Adipocyte (in vitro differentiated cells): Measurements from ENCODE around the gene DNAJC3.
"Not testable (repeated sequence)": the region's sequence is repeated elsewhere in the genome, so short reads cannot be mapped to it uniquely, and the experiment has no call there.

Experiments
- DNase-seq: peaks from one replicate; pipeline ENCODE4 v3.0.0-alpha.2; 2015; ENCODE audit warnings: low read depth
- H3K27me3 ChIP-seq: replicated peaks from 2 replicates; pipeline ENCODE4 v1.7.0; 2013; ENCODE audit warnings: mild to moderate bottlenecking, low read length, moderate library complexity; ENCODE audit not compliant: control insufficient read depth, insufficient read depth
- H3K36me3 ChIP-seq: 2 replicates; pipeline ENCODE4 v1.7.0; 2013; ENCODE audit warnings: low read length, mild to moderate bottlenecking, moderate library complexity; ENCODE audit not compliant: control insufficient read depth, insufficient read depth, severe bottlenecking
- H3K4me1 ChIP-seq: 2 replicates; pipeline ENCODE4 v1.7.0; 2013; ENCODE audit warnings: mild to moderate bottlenecking, low read length, moderate library complexity; ENCODE audit not compliant: control insufficient read depth, insufficient read depth
- H3K4me3 ChIP-seq: 2 replicates; pipeline ENCODE4 v1.7.0; 2013; ENCODE audit warnings: mild to moderate bottlenecking, low read length, moderate library complexity
- H3K9ac ChIP-seq: 2 replicates; pipeline ENCODE4 v1.7.0; 2013; ENCODE audit warnings: mild to moderate bottlenecking, low read length, moderate library complexity
- H3K9me3 ChIP-seq: 2 replicates; pipeline ENCODE4 v1.7.0; 2013; ENCODE audit warnings: mild to moderate bottlenecking, low read length, moderate library complexity; ENCODE audit not compliant: control insufficient read depth

Gene DNAJC3

GRCh38 chr13:95644601-95645052 is 32.3 kb upstream of the DNAJC3 start, which contains the start of gene DZIP1:
Gene DZIP1, minus strand, starts transcription at chr13:95644706. Its CDS starts 2,677 bp downstream, at chr13:95642029.
- Histone ChIP-seq H3K4me1 (peaks cover 18% of the 10 kb centered on the region), H3K27me3 (no peaks in the 10 kb centered on the region), H3K9ac (peak within 1 kb of the TSS; percentile 83), H3K4me3 (peak within 1 kb of the TSS; percentile 82), H3K36me3 (no peaks in the 10 kb centered on the region), H3K9me3 (no peaks in the 10 kb centered on the region)
- peak; percentile 96 for DNase-seq

GRCh38 chr13:95647321-95647720 is 29.6 kb upstream of the DNAJC3 start:
- no peak overlapping the region for H3K4me3 ChIP-seq
- no peaks in the 10 kb centered on the region for H3K9me3 ChIP-seq
- no peak for DNase-seq
- H3K36me3 ChIP-seq = no peaks in the 10 kb centered on the region
- H3K27me3 ChIP-seq = no peaks in the 10 kb centered on the region
- H3K9ac ChIP-seq = no peak overlapping the region
- peaks cover 14% of the 10 kb centered on the region for H3K4me1 ChIP-seq

GRCh38 chr13:95650696-95651095 is 26.2 kb upstream of the DNAJC3 start:
- DNase-seq = no peak
- Histone ChIP-seq H3K4me1 (no peaks in the 10 kb centered on the region), H3K36me3 (no peaks in the 10 kb centered on the region), H3K9me3 (no peaks in the 10 kb centered on the region), H3K9ac (no peak overlapping the region), H3K4me3 (no peak overlapping the region), H3K27me3 (no peaks in the 10 kb centered on the region)

GRCh38 chr13:95652244-95652764 is 24.6 kb upstream of the DNAJC3 start:
- H3K36me3 ChIP-seq = no peaks in the 10 kb centered on the region
- no peak overlapping the region for H3K9ac ChIP-seq
- no peaks in the 10 kb centered on the region for H3K9me3 ChIP-seq
- no peaks in the 10 kb centered on the region for H3K27me3 ChIP-seq
- H3K4me1 ChIP-seq = no peaks in the 10 kb centered on the region
- H3K4me3 ChIP-seq = no peak overlapping the region
- no peak for DNase-seq

GRCh38 chr13:95652821-95653220 is 24.1 kb upstream of the DNAJC3 start:
- Histone ChIP-seq H3K9ac (no peak overlapping the region), H3K27me3 (no peaks in the 10 kb centered on the region), H3K4me1 (no peaks in the 10 kb centered on the region), H3K4me3 (no peak overlapping the region), H3K9me3 (no peaks in the 10 kb centered on the region), H3K36me3 (no peaks in the 10 kb centered on the region)
- no peak for DNase-seq

GRCh38 chr13:95656386-95657015 is 20.4 kb upstream of the DNAJC3 start:
- no peak overlapping the region for H3K4me3 ChIP-seq
- H3K27me3 ChIP-seq = no peaks in the 10 kb centered on the region
- no peaks in the 10 kb centered on the region for H3K4me1 ChIP-seq
- no peak overlapping the region for H3K9ac ChIP-seq
- no peaks in the 10 kb centered on the region for H3K36me3 ChIP-seq
- DNase-seq = no peak
- H3K9me3 ChIP-seq = no peaks in the 10 kb centered on the region

GRCh38 chr13:95659500-95659899 is 17.4 kb upstream of the DNAJC3 start:
- no peak overlapping the region for H3K4me3 ChIP-seq
- no peak for DNase-seq
- H3K27me3 ChIP-seq = no peaks in the 10 kb centered on the region
- H3K36me3 ChIP-seq = no peaks in the 10 kb centered on the region
- no peaks in the 10 kb centered on the region for H3K4me1 ChIP-seq
- H3K9me3 ChIP-seq = no peaks in the 10 kb centered on the region
- H3K9ac ChIP-seq = no peak overlapping the region

GRCh38 chr13:95660981-95661581 is 15.9 kb upstream of the DNAJC3 start:
- Histone ChIP-seq H3K36me3 (no peaks in the 10 kb centered on the region), H3K4me1 (no peaks in the 10 kb centered on the region), H3K27me3 (no peaks in the 10 kb centered on the region), H3K4me3 (no peak overlapping the region), H3K9ac (no peak overlapping the region), H3K9me3 (peaks cover 14% of the 10 kb centered on the region)
- DNase-seq = peak; percentile 83

GRCh38 chr13:95667235-95667634 is 9.7 kb upstream of the DNAJC3 start:
- not testable (repeated sequence) for H3K27me3 ChIP-seq, H3K36me3 ChIP-seq, H3K9ac ChIP-seq, H3K4me1 ChIP-seq, DNase-seq, H3K4me3 ChIP-seq
- H3K9me3 ChIP-seq = peaks cover 56% of the 10 kb centered on the region

GRCh38 chr13:95671597-95671996 is 5.3 kb upstream of the DNAJC3 start:
- no peaks in the 10 kb centered on the region for H3K36me3 ChIP-seq
- DNase-seq = no peak
- H3K4me3 ChIP-seq = no peak overlapping the region
- H3K27me3 ChIP-seq = no peaks in the 10 kb centered on the region
- no peak overlapping the region for H3K9ac ChIP-seq
- H3K9me3 ChIP-seq = peaks cover 37% of the 10 kb centered on the region
- peaks cover 10% of the 10 kb centered on the region for H3K4me1 ChIP-seq

GRCh38 chr13:95676105-95676761 is 706 bp upstream of the DNAJC3 start:
- no peaks in the 10 kb centered on the region for H3K9me3 ChIP-seq
- peaks cover 24% of the 10 kb centered on the region for H3K4me1 ChIP-seq
- no peaks in the 10 kb centered on the region for H3K27me3 ChIP-seq
- peak overlapping the region; percentile 93 for H3K9ac ChIP-seq
- peak overlapping the region; percentile 91 for H3K4me3 ChIP-seq
- peak; percentile 60 for DNase-seq
- no peaks in the 10 kb centered on the region for H3K36me3 ChIP-seq
